Measurements from ENCODE around the gene GNG7.

DNA sequence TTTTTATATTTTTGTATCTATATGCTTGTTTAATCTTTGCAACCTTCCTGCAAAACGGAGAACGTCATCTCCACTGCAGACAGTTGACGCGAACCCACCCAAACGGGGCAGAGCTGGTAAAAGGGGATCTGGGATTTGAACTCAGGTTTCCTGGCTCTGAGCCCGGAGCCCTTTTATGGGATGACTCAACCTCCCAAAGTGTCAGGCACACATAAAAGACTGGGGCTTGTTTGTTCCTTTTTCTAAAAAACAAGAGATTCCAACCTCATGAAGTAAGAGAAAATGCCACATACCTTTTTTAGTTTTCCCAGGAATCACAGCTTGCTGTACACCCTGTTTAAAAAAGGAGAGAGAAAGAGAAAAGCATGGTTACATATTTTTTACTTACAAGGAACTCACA, 147.6 kb downstream of the GNG7 start:
- TF ChIP-seq, protein P1, sequence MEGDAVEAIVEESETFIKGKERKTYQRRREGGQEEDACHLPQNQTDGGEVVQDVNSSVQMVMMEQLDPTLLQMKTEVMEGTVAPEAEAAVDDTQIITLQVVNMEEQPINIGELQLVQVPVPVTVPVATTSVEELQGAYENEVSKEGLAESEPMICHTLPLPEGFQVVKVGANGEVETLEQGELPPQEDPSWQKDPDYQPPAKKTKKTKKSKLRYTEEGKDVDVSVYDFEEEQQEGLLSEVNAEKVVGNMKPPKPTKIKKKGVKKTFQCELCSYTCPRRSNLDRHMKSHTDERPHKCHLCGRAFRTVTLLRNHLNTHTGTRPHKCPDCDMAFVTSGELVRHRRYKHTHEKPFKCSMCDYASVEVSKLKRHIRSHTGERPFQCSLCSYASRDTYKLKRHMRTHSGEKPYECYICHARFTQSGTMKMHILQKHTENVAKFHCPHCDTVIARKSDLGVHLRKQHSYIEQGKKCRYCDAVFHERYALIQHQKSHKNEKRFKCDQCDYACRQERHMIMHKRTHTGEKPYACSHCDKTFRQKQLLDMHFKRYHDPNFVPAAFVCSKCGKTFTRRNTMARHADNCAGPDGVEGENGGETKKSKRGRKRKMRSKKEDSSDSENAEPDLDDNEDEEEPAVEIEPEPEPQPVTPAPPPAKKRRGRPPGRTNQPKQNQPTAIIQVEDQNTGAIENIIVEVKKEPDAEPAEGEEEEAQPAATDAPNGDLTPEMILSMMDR (IDR thresholded peaks at IDR 0.05), result no peak
- no peak for TF ChIP-seq POLR2A (IDR thresholded peaks at IDR 0.05)
